Measurements from ENCODE around the gene ISOC2.
A peak's percentile ranks its signal among the peaks of the same experiment; 100 is the strongest.

Gene ISOC2

DNA sequence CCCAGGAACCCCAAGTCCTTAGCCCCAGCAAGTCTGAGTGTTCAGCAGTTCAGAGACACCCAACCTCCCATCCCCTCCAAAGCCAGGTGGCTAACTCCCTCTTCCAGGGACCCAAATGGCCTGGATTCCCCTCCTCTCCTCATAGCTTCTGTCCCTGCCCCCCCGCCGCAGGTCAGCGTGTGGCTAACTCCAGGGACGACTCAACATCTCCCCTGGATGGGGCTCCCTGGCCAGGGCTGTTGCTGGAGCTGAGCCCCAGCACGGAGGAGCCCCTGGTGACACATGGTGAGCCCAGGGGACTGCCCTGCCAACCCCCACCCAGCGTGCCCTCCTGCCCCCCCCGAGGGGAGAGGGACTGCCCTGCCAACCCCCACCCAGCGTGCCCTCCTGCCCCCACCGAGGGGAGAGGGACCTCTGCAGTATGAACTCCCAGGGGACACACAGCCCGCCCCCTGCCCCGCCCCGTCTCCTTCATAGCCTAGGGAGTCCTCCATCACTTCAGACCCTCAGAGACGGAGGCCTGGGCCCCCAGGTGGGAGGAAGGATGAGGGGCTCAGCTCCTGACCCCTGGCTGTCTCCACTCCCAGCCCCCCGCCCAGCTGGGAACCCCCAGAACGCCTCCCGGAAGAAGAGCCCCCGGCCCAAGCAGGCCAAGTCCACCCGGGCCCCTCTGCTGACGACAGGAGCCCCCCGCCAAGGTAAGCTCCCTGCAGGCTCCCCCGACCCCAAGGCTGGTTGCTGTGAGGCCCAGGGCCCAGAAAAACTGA is 28.5 kb upstream of the ISOC2 start:
- DNase-seq (ENCODE audit: low spot score) = peak; percentile 30

DNA sequence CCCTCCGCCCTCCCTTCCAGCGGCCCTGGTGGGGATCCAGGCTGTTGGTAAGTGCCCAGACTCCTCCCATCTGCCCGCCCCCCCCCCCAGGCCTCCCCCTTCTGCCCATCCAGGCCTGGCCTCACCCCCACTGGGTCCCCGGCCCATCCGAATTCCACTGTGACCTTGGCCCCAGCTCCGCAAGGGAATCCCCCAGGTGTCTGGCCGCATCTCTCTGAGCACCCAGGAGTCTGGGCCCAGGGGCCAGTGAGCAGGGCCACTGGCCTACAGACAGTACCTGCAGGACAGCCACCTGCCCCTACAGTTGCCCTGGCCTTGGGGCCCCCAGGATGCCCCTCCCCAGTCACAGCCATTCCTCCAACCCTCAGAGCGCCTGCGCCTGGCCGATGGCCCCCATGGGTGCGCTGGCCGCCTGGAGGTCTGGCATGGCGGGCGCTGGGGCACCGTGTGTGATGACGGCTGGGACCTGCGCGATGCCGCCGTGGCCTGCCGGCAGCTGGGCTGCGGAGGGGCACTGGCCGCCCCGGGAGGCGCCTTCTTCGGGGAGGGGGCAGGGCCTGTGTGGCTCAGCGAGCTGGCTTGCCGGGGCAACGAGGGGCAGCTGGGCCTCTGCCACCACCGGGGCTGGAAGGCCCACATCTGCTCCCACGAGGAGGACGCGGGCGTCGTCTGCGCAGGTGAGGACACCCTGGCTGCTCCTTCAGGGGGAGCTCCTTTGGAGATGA is 27.7 kb upstream of the ISOC2 start:
- DNase-seq (ENCODE audit: low spot score) = peak; percentile 40

DNA sequence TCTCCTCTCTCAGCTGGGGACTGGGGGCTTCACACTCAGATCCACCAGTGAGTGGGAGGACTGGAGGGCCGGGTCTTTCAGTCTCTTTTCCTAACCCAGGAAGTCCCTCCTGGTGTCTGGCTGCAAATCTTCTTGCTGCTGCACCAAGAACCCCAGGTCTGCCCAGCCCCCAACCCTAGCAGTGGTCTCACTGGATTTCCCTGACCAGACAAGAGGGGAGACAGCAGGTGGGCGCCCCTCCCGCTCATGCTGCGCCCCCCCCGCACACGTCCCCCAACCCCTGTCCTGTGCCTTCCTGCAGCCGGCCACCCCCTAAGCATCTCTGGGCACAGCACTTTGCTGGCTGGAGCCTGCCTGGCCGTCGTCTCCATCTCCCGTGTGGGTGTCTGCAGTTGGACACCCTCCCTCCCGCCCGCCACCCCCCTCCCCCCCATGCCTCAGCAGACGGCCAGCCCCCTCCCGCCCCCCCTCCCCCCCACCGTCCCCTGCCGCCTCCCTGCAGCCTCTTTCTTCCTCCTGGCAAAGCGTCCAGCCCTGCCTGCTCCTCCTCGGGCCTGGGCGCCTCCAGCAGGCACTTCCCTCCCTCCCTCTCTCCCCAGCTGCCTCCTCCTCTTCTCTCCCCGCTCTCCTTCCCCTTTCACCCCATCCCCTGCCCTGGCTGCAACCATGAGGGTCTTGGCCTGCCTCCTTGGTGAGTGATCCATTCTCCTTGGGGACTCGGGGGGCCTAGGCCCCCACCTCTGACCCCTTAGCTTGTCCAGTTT is 26.7 kb upstream of the ISOC2 start, which contains the start of gene SSC5D:
Gene SSC5D, plus strand, starts transcription at position 513 of the 764 bp plus-strand sequence. Its CDS starts 154 bp downstream, at position 667.
- DNase-seq (ENCODE audit: low spot score) = peak; percentile 41

DNA sequence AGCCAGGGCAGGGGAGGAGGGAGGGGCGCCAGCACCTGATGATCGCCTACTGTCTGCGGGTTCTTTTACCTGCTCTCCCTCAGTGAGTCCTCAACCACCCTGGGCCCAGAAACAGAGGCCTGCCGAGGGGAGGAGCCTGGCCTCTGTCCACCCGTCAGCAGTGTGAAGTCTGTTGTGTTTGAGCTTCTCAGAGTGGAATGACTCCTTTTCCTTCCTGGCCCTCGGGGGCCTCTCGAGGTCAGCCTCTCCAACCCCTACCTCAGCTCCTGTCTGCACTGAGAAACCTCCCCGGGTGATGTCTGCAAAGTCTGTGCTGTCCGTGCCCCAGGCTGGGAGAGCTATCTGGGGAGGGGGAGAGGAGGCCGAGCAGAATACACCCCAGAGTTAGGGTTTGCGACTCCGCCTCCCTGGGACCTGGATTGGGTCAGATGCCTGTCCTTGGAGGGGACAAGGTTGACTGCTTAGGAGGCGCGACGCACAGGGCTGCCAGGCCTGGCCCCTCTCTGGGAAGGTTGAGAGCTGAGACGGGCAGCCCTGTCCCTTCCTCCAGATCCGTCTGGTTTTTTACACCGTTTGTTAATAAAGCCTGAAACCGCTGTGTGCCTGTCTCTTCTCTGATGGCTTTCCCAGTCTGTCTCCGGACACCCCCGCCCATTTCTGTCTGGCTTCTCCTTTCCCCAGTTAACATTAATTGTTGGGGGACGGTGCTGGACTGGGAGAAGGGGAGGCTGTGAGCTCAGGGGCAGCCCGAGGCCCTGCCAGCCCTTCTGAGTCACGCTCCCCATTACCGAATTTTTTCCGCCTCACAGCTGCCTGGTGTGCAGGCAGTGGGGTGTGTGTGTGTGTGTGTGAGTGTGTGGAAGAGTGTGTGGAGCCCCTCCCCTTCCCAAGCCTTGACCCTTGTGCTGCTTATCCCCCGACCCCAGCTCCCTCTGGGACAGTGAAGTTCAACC is 25.8 kb upstream of the ISOC2 start:
- no peak for DNase-seq (ENCODE audit: low spot score)

DNA sequence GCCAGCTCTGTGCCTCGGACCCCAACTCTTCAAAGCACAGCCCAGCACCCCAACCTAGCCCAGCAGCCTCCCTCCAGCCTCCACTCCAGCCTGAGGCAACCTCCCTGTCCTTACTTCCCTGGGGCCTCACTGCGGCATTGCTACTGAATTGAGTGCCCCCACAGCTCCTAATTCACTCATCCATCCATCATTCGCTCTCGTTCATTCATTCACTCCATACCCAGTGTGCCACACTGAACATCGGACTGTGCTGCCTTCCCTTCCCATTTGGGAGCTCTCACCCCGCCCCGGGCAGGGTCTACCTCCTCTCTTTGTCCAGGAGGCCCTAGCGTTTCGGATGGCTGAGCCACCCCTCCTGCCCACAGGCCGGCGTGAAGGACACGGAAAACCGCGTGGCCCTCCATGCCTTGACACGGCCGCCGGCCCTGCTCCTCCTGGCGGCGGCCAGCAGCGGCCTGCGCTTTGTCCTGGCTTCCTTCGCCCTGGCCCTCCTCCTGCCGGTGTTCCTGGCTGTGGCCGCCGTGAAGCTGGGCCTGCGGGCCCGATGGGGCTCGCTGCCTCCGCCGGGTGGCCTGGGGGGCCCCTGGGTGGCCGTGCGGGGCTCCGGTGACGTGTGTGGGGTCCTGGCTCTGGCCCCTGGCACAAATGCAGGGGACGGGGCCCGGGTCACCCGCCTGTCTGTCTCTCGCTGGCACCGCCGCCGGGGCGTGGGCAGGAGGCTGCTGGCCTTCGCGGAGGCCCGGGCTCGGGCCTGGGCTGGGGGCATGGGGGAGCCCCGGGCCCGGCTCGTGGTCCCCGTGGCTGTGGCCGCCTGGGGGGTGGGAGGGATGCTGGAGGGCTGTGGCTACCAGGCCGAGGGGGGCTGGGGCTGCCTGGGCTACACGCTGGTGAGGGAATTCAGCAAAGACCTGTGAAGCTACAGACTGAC is 24.9 kb upstream of the ISOC2 start:
- DNase-seq (ENCODE audit: low spot score) = peak; percentile 36

DNA sequence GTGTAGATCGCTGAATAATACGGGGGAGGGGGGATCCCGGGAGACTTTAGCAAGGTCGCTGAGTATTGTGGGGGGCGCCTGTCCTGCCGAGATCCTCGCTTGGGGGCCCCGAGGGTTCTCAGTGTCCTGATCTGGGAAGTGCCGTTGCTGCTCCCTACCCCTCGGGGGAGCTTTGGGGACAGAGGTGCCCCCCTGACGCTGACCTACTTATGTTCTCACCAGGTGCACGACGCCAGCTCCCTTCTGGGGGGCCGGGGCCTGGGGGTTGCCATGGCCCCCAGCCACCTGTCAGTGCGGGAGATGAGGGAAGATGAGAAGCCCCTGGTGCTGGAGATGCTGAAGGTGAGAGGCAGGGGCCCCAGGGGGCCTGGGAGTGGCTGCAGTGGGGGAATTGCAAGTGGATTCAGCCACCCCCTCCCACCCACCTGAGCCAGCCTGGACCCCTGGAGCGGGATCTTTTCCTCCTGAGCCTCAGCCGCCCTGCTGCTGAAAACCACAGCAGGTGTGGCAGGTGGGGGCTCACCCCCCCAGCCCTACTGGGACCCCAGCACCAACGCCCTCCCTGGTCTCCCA is 24.1 kb upstream of the ISOC2 start:
- DNase-seq (ENCODE audit: low spot score) = no peak

DNA sequence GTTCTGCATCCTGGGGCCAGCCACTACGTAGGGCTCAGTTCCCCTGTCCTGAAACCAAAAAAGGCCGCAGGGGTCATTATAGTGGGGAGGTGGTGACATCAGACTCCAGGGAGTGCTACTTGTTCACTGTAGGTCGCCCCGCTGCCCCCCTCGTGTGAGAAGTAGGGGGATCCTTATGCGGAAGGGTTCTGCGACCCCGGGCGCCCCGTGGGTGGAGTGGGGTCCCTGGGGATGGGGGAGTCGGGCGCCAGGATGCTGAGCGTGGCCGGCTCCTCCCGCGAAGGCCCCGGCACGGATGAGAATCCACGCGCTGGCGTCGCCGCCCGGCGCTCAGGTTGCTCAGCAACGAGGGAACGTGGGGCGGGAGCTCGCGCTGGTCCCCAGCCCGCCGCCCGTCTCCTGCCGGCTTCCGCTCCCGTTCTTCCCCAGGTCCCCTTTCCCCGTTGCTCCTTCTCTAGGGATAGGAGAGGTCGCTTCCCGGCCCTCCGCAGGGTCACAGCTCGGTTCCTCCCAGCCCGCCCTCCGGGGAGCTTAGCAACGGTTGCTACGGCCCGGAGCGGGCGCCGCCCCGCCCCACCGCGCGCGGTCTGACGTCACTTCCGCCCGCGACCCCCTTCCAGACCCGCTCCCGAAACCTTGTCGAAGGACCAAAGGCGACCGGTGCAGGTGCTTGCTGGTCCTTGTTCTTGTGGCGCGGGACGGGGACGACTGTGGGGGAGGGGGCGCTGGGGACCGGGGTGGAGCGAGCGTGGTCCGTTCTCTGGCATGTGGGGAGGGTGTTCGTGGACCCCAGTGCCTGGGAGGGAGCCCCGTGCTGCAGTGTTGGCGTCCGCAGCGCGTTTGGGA is 23.4 kb upstream of the ISOC2 start, which contains the start of gene NAT14:
Gene NAT14, plus strand, starts transcription at position 596 of the 846 bp plus-strand sequence. CDS start 521 bp downstream, outside the sequence.
- peak; percentile 98 for DNase-seq (ENCODE audit: low spot score)

DNA sequence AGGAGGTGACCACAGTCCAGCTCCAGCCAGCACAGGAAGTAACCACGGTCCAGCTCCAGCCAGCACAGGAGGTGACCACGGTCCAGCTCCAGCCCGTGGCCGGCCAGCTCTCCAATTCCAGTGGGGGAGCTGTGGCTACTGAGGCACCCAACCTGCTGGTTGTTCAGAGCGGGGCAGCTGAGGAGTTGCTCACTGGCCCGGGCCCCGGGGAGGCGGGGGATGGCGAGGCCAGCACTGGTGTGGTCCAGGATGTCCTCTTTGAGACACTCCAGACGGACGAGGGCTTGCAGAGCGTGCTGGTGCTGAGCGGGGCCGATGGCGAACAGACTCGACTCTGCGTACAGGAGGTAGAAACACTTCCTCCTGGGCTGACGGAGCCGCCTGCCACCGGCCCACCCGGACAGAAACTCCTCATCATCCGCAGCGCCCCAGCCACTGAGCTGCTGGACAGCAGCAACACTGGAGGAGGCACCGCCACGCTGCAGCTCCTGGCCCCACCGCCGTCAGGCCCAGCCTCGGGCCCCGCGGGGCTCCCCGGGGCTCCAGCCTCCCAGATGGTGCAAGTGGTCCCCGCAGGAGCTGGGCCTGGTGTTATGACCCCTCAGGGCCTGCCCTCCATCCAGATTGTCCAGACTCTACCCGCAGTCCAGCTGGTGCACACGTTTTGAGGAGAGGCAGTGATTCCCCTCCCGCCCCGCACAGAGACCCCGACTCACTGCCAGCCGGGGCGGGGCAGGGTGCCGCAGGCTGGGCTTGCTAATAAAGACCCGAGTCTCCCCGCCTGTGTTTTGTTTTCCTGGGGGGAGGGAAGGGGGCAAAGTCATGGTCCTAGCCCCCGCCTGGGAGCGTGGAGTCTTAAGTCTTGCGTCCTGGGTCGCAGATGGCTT is 22.5 kb upstream of the ISOC2 start:
- peak; percentile 43 for DNase-seq (ENCODE audit: low spot score)

DNA sequence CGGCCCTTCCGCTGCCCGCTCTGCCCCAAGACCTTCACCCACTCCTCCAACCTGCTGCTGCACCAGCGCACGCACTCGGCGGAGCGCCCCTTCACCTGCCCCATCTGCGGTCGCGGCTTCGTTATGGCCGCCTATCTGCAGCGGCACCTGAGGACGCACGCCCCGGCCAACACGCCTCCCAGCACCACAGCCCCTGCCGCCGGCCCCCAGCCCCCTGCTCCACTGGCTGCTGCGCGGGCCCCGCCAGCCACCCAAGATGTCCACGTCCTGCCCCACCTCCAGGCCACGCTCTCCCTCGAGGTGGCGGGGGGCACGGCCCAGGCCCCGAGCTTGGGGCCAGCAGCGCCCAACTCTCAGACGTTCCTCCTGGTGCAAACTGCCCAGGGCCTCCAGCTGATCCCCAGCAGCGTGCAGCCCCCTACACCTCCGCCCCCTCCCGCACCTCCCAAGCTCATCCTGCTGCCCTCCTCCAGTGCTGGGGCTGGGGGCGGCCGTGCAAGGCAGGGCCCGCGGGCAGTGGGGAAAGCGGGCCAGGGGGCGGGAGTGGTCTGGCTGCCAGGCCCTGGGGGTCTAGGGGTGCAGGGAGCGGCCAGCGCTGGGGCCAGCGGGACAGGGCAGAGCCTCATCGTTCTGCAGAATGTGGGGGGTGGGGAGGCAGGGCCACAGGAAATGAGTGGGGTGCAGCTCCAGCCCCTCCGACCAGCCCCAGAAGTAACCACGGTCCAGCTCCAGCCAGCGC is 21.7 kb upstream of the ISOC2 start:
- DNase-seq (ENCODE audit: low spot score) = no peak

DNA sequence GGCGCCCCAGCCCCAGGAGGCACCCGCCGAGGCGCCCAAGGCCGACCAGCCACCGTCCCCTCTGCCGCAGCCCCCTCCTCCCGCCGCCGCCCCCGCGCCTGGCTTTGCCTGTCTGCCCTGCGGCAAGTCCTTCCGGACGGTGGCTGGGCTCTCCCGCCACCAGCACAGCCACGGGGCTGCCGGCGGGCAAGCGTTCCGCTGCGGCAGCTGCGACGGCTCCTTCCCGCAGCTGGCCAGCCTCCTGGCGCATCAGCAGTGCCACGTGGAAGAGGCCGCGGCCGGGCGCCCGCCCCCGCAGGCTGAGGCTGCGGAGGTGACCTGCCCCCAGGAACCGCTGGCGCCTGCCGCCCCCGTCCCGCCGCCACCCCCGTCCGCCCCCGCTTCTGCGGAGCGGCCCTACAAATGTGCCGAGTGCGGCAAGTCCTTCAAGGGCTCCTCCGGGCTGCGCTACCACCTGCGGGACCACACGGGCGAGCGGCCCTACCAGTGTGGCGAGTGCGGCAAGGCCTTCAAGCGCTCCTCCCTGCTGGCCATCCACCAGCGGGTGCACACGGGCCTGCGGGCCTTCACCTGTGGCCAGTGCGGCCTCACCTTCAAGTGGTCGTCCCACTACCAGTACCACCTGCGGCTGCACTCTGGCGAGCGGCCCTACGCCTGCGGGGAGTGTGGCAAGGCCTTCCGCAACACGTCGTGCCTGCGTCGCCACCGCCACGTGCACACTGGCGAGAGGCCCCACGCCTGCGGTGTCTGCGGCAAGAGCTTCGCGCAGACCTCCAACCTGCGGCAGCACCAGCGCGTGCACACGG is 20.9 kb upstream of the ISOC2 start:
- no peak for DNase-seq (ENCODE audit: low spot score)

DNA sequence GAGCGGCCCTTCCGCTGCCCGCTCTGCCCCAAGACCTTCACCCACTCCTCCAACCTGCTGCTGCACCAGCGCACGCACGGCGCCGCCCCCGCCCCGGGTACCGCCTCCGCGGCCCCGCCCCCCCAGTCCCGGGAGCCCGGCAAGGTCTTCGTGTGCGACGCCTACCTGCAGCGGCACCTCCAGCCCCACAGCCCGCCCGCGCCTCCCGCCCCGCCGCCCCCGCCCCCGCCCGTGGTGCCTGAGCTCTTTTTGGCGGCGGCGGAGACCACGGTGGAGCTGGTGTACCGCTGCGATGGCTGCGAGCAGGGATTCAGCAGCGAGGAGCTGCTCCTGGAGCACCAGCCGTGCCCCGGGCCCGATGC is 20.3 kb upstream of the ISOC2 start:
- DNase-seq (ENCODE audit: low spot score) = no peak

DNA sequence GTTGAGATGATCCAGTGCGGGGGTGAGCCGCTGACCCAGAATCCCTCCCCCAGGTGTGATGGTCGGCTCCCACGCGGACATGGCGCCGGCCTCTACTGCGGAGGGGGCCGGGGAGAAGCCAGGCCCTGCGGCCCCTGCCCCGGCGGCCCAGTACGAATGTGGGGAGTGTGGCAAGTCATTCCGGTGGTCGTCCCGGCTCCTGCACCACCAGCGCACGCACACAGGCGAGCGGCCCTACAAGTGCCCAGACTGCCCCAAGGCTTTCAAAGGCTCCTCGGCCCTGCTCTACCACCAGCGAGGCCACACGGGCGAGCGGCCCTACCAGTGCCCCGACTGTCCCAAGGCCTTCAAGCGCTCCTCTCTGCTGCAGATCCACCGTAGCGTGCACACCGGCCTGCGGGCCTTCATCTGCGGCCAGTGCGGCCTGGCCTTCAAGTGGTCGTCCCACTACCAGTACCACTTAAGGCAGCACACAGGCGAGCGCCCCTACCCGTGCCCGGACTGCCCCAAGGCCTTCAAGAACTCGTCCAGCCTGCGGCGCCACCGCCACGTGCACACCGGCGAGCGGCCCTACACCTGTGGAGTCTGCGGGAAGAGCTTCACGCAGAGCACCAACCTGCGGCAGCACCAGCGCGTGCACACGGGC is 19.8 kb upstream of the ISOC2 start:
- DNase-seq (ENCODE audit: low spot score) = no peak

DNA sequence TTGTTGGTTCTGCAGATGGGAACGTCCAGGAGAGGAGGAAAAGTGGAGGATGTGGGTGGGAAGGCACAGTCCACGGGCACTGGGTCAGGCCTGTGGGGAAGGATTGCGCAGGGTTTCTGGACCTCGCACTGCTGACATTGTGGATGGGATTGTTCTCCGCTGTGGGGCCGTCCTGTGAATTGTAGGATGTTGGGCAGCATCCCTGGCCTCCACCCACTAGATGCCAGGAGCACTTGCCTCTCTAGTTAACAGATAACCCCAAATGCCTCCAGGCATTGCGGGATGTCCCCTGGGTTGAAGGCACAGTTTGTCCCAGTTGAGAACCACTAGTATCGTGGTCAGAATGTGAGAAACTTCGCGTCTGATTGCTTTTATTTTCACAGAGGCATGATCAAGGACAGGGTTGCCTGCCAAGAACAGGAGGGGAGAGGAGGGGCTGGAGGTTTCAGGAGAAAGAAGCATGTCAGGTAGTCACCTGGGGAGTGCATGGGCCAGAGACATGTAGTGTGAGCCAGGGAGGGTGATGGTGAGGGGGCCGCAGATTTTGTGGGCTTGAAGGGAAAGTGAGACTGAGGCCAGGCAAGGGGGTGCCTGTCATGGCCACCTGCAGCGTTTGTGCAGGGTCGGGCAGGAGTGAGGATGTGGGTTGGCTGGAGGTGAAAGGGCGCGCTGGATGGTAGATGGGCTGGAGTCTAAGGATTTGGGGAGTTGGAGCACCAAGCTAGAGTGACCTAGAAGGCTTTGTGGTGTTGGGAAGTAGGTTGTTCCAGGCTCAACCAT is 18.2 kb upstream of the ISOC2 start:
- DNase-seq (ENCODE audit: low spot score) = no peak

DNA sequence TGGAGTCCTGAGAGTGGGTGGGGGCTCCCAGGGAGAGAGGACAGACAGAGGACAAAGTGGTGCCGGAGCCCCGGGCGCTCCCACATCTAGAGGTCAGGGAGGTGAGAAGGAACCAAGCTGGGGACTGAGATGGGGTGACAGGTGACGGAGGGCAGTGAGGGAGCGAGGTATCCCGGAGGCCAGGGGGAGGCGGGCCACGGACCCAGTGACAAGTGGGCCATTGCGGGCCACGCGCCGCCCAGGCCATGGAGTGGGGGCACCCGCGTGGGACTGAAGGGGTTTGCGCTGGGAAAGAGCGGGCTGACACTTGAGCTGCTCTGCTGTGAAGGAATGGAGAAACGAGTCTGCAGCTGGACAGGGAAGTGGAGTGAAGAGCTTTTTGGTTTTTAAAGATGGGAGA is 17.6 kb upstream of the ISOC2 start:
- no peak for DNase-seq (ENCODE audit: low spot score)

DNA sequence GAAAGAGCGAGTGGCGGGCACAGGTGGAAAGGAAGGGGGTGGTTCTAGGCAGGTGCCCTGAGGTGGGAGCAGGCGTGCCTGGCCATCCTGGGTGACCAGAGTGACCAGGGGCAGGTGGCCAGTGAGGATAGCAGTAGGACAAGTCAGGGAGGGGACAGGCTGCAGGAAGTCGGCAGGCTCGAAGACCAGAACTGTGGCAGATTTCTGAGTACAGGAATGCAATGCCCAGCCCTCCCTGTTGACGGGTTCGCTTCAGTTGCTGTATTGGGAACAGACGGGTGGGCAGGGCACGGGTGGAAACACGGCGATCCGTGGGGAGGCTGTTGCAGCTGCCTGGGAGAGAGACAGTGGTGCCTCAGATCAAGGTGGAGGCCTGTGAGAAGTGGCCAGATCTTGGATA is 16.9 kb upstream of the ISOC2 start:
- DNase-seq (ENCODE audit: low spot score) = no peak

Measured in D341Med (cell line).